Neutrophil (primary cell): ENCODE results near the gene IGFBP6.

Source experiments
- H3K27ac ChIP-seq: fragments of 200-600 bp; sonication (generic); 2 replicates; pipeline ENCODE4 v1.5.1; 2016; ENCODE audit warnings: mild to moderate bottlenecking, moderate library complexity
- H3K27me3 ChIP-seq: fragments of 200-600 bp; sonication (generic); 2 replicates; pipeline ENCODE4 v1.6.0; 2016; ENCODE audit warnings: mild to moderate bottlenecking
- H3K36me3 ChIP-seq: fragments of 200-600 bp; sonication (generic); 2 replicates; pipeline ENCODE4 v1.5.1; 2017
- H3K4me1 ChIP-seq, 2 experiments: fragments of 200-600 bp in 1 of 2; sonication (generic) in 1 of 2; 1 replicate in 1 of 2; 2 replicates in 1 of 2; pipeline versions ENCODE4 v1.5.1 to v1.6.1; 2013 to 2016; ENCODE audit warnings: low read depth in 1 of 2, low read length in 1 of 2, mild to moderate bottlenecking in 1 of 2, moderate library complexity in 1 of 2; ENCODE audit not compliant: control insufficient read depth in 1 of 2, insufficient read depth in 1 of 2
- H3K4me3 ChIP-seq, 2 experiments: fragments of 200-600 bp in 1 of 2; sonication (generic) in 1 of 2; 1 replicate in 1 of 2; 2 replicates in 1 of 2; pipeline ENCODE4 v1.5.1; 2013 to 2016; ENCODE audit warnings: low read depth in 1 of 2, low read length in 1 of 2, mild to moderate bottlenecking in 1 of 2, moderate library complexity in 1 of 2
- H3K9me3 ChIP-seq: fragments of 200-600 bp; sonication (generic); 2 replicates; pipeline ENCODE4 v1.5.1; 2016
- TF ChIP-seq, protein P1 (sequence below): fragments of 200-600 bp; sonication (generic); IDR thresholded peaks from 2 replicates; pipeline ENCODE4 v1.5.1; 2016; ENCODE audit warnings: antibody characterized with exemption

Gene IGFBP6

DNA sequence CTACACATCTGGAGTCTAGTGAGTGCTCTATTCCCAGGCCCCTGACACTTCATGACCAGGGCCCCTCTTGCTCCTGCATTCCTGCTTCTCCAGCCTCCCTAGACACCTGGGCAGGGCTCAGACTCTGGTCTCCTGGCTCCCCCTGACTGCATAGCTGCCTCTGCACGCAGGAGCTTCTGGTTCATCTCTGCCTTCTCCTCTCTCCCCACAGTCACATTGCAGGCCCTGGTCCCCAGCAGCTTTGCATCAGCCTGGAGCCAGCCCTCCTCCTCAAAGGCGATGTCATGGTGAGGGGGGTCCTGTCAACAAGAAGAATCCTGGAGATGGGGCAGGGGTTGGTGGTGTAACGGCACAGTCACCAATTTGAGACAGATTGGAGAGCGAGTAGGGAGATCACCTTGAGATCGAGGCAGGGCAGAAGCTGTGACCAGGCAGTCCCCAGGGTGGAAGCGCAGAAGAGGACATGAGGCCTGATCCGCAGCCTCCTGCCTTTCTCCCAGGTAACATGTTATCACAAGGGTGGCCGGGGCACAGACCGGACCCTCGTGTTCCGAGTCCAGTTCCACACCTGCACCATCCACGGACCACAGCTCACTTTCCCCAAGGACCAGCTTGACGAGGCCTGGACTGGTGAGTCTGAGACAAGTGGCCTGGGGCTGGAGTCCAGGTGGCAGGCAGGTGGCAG lies 39.5 kb upstream of the IGFBP6 start:
- Histone ChIP-seq H3K36me3 (peaks cover 1% of the 10 kb centered on the region), H3K9me3 (no peaks in the 10 kb centered on the region), H3K27ac (no peak overlapping the region), H3K4me1 (peaks cover 11 to 12% of the 10 kb centered on the region in 2 experiments), H3K27me3 (peaks cover 9% of the 10 kb centered on the region), H3K4me3 (no peak overlapping the region)
- TF ChIP-seq, protein P1, sequence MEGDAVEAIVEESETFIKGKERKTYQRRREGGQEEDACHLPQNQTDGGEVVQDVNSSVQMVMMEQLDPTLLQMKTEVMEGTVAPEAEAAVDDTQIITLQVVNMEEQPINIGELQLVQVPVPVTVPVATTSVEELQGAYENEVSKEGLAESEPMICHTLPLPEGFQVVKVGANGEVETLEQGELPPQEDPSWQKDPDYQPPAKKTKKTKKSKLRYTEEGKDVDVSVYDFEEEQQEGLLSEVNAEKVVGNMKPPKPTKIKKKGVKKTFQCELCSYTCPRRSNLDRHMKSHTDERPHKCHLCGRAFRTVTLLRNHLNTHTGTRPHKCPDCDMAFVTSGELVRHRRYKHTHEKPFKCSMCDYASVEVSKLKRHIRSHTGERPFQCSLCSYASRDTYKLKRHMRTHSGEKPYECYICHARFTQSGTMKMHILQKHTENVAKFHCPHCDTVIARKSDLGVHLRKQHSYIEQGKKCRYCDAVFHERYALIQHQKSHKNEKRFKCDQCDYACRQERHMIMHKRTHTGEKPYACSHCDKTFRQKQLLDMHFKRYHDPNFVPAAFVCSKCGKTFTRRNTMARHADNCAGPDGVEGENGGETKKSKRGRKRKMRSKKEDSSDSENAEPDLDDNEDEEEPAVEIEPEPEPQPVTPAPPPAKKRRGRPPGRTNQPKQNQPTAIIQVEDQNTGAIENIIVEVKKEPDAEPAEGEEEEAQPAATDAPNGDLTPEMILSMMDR = no peak

DNA sequence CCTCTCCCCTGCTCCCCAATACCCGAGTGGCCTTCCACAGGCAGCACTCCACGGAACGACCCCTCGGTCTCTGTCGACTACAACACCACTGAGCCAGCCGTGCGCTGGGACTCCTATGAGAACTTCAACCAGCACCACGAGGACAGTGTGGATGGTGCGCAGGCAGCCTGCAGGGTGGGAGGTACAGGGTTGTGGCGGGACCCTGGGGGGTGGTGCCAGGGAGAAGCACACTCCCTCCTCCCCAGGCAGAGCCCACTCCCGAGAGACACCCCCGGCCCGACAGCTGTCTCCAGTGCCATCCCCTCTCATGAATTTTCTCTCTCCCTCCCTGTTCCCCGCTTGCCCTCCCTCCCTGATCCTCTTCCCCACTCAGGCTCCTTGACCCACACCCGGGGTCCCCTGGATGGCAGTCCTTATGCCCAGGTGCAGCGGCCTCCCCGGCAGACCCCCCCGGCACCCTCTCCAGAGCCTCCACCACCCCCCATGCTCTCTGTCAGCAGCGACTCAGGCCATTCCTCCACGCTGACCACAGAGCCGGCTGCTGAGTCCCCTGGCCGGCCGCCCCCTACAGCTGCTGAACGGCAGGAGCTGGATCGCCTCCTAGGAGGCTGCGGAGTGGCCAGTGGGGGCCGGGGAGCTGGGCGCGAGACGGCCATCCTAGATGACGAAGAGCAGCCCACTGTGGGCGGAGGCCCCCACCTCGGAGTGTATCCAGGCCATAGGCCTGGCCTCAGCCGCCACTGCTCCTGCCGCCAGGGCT lies 38.6 kb upstream of the IGFBP6 start:
- H3K27me3 ChIP-seq = peaks cover 5% of the 10 kb centered on the region
- no peak overlapping the region for H3K4me3 ChIP-seq
- H3K27ac ChIP-seq = no peak overlapping the region
- TF ChIP-seq, protein P1 = no peak
- peaks cover 10% of the 10 kb centered on the region for H3K36me3 ChIP-seq
- H3K4me1 ChIP-seq = peaks cover 8% of the 10 kb centered on the region in 2 experiments
- H3K9me3 ChIP-seq = no peaks in the 10 kb centered on the region

DNA sequence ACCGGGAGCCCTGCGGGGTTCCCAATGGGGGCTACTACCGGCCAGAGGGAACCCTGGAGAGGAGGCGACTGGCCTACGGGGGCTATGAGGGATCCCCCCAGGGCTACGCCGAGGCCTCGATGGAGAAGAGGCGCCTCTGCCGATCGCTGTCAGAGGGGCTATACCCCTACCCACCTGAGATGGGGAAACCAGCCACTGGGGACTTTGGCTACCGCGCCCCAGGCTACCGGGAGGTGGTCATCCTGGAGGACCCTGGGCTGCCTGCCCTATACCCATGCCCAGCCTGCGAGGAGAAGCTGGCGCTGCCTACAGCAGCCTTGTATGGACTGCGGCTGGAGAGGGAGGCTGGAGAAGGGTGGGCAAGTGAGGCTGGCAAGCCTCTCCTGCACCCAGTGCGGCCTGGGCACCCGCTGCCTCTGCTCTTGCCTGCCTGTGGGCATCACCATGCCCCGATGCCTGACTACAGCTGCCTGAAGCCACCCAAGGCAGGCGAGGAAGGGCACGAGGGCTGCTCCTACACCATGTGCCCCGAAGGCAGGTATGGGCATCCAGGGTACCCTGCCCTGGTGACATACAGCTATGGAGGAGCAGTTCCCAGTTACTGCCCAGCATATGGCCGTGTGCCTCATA lies 37.9 kb upstream of the IGFBP6 start:
- Histone ChIP-seq H3K27me3 (peaks cover 5% of the 10 kb centered on the region), H3K9me3 (no peaks in the 10 kb centered on the region), H3K27ac (no peak overlapping the region), H3K4me3 (no peak overlapping the region), H3K4me1 (peaks cover under 1 to 4% of the 10 kb centered on the region in 2 experiments), H3K36me3 (peaks cover 17% of the 10 kb centered on the region)
- TF ChIP-seq, protein P1 = no peak

DNA sequence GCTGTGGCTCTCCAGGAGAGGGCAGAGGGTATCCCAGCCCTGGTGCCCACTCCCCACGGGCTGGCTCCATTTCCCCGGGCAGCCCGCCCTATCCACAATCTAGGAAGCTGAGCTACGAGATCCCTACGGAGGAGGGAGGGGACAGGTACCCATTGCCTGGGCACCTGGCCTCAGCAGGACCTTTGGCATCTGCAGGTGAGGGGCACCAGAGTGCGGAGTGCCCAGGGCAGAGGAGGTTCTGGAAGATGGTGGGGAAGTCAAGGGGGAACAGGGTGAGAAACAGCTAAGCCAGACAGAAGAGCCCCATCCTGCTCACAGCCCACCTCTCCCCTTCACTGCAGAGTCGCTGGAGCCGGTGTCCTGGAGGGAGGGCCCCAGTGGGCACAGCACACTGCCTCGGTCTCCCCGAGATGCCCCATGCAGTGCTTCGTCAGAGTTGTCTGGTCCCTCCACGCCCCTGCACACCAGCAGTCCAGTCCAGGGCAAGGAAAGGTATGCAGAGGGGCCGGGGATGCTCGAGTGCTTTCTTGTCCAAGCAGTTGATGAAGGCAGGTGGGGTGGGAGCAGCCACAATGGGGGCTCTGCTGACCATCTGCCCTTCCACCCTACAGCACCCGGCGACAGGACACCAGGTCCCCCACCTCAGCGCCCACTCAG lies 37.3 kb upstream of the IGFBP6 start:
- H3K4me1 ChIP-seq = no peaks in the 10 kb centered on the region
- TF ChIP-seq, protein P1 = no peak
- peaks cover 23% of the 10 kb centered on the region for H3K36me3 ChIP-seq
- no peaks in the 10 kb centered on the region for H3K9me3 ChIP-seq
- no peak overlapping the region for H3K27ac ChIP-seq
- H3K4me3 ChIP-seq = no peak overlapping the region
- H3K27me3 ChIP-seq = peaks cover 5% of the 10 kb centered on the region

DNA sequence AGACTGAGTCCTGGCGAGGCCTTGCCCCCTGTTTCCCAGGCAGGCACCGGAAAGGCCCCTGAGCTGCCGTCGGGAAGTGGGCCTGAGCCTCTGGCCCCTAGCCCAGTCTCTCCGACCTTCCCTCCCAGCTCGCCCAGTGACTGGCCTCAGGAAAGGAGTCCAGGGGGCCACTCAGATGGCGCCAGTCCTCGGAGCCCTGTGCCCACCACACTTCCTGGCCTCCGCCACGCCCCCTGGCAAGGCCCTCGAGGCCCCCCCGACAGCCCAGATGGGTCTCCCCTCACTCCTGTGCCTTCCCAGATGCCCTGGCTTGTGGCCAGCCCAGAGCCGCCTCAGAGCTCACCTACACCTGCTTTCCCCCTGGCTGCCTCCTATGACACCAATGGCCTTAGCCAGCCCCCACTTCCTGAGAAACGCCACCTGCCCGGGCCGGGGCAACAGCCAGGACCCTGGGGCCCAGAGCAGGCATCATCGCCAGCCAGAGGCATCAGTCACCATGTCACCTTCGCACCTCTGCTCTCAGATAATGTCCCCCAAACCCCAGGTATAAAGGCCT lies 36.7 kb upstream of the IGFBP6 start:
- H3K4me3 ChIP-seq = no peak overlapping the region
- H3K36me3 ChIP-seq = peaks cover 30% of the 10 kb centered on the region
- TF ChIP-seq, protein P1 = no peak
- H3K4me1 ChIP-seq = no peaks in the 10 kb centered on the region
- no peaks in the 10 kb centered on the region for H3K27me3 ChIP-seq
- no peak overlapping the region for H3K27ac ChIP-seq
- no peaks in the 10 kb centered on the region for H3K9me3 ChIP-seq
